ENCODE data around the gene PNPLA2. TPM values are rescaled to one million over a fixed set of nuclear protein-coding genes. Genes with fewer than 3 reads are reported as not detected.

The PNPLA2 gene
- total RNA-seq, 2 experiments from 2014 or later = 202 to 220 TPM

DNA sequence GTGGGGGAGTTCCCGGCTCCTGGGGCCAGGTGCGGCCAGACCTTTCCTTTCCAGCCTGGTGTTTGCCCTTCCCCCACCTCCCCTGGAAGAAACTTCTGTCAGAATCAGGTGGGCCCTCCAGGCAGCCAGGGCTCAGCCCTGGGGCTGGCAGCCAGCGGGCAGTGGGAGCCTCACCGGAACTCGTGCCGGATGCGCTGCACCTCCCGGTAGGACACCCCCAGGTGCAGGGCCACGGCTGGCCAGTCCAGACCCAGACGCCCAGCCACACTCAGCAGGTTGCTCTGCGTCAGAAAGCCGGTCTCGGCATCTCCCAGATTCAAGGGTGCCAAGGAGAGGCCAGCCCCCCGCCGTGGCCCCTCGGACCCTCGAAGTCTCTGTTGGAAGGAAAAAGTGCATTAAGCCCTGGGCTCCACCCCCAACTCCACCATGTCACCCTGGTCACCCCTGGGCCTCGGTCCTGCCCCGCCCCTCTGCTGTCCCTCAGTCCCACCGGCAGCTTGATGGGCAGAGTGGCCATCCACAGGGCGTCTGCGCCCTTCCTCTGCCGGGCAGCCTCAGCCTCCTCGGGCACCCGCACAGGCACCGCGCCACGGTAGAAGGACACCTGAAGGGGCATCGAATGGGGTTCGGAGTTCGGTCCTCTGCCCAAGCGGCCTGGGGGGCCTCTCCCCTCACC lies 18.9 kb upstream of the PNPLA2 start:
- CTCF ChIA-PET = no interaction called here
- TF ChIP-seq, protein P1, sequence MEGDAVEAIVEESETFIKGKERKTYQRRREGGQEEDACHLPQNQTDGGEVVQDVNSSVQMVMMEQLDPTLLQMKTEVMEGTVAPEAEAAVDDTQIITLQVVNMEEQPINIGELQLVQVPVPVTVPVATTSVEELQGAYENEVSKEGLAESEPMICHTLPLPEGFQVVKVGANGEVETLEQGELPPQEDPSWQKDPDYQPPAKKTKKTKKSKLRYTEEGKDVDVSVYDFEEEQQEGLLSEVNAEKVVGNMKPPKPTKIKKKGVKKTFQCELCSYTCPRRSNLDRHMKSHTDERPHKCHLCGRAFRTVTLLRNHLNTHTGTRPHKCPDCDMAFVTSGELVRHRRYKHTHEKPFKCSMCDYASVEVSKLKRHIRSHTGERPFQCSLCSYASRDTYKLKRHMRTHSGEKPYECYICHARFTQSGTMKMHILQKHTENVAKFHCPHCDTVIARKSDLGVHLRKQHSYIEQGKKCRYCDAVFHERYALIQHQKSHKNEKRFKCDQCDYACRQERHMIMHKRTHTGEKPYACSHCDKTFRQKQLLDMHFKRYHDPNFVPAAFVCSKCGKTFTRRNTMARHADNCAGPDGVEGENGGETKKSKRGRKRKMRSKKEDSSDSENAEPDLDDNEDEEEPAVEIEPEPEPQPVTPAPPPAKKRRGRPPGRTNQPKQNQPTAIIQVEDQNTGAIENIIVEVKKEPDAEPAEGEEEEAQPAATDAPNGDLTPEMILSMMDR (IDR thresholded peaks at IDR 0.05) = no peak
- peaks cover 67% of the 10 kb centered on the region for H3K4me1 ChIP-seq (ENCODE audit: insufficient read depth, low read length)

DNA sequence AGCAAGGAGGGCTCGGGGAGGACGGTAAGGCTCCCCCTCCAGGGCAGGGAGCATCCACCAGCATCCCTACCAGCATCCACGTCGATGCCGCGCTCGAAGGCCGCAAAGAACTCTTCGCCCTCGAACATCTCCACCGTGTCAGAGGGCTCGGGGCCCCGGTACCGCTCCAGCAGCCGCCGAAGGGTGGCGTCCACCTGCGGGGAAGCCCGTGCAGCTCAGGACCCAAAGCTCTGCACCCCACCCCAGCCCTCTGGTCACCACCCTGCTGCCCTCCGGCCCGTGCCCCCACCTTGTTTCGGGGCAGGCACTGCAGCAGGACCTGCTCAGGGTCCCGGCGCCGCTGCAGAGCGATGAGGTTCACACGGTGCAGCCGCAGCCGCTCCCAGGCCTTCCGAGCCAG lies 18.2 kb upstream of the PNPLA2 start:
- Mint-ChIP-seq H3K36me3 (ENCODE audit: low read depth) (peaks cover 6% of the 10 kb centered on the region), H3K4me3 (no peak overlapping the region), H3K9me3 (no peaks in the 10 kb centered on the region), H3K27me3 (no peaks in the 10 kb centered on the region), H3K4me1 (ENCODE audit: low read depth) (peaks cover 16% of the 10 kb centered on the region), H3K27ac (no peak overlapping the region)
- DNase-seq = no peak
- ATAC-seq (ENCODE audit: poor library complexity) = no peak
- Histone ChIP-seq H3K9me3 (ENCODE audit: control insufficient read depth in 1 of 2, insufficient read depth in 1 of 2, low read length in 2 of 2) (no peaks in the 10 kb centered on the region), H3K36me3 (ENCODE audit: insufficient read depth, low read length) (peaks cover 29% of the 10 kb centered on the region), H3K4me3 (ENCODE audit: low read length) (no peak overlapping the region), H3K4me1 (ENCODE audit: insufficient read depth, low read length) (peaks cover 64% of the 10 kb centered on the region), H3K27me3 (ENCODE audit: control insufficient read depth in 1 of 2, insufficient read depth in 2 of 2, low read length in 2 of 2) (no peaks in the 10 kb centered on the region), H3K27ac (ENCODE audit: low read depth in 1 of 2, low read length in 2 of 2) (no peak overlapping the region)
- TF ChIP-seq, protein P1 (IDR thresholded peaks at IDR 0.05) = no peak
- ChIA-PET POLR2A (interaction anchor here (0.9 to 1.0 kb wide), 2 partner anchors 9 to 19 kb away, joined by 3 read pairs; partner anchors contain the start of gene RPLP2), CTCF (no interaction called here)
- intact Hi-C loops (cut with DNase I, micrococcal nuclease) = loop anchor here in 1 of 2 experiments (10.0 kb wide), 1 partner anchor 566 kb away; the partner anchor contains the start of genes PSMD13 and SIRT3

More for the DNA sequence above, 18.9 kb upstream of the PNPLA2 start:
- H3K27me3 Mint-ChIP-seq = no peaks in the 10 kb centered on the region
- Histone ChIP-seq H3K27ac (ENCODE audit: low read depth in 1 of 2, low read length in 2 of 2) (no peak overlapping the region), H3K9me3 (ENCODE audit: control insufficient read depth in 1 of 2, insufficient read depth in 1 of 2, low read length in 2 of 2) (no peaks in the 10 kb centered on the region), H3K4me3 (ENCODE audit: low read length) (no peak overlapping the region), H3K27me3 (ENCODE audit: control insufficient read depth in 1 of 2, insufficient read depth in 2 of 2, low read length in 2 of 2) (no peaks in the 10 kb centered on the region), H3K36me3 (ENCODE audit: insufficient read depth, low read length) (peaks cover 29% of the 10 kb centered on the region)
- ATAC-seq (ENCODE audit: poor library complexity) (no peak), DNase-seq (no peak)
- no peak overlapping the region for H3K27ac Mint-ChIP-seq
- H3K4me1 Mint-ChIP-seq (ENCODE audit: low read depth) = peaks cover 16% of the 10 kb centered on the region
- no peak overlapping the region for H3K4me3 Mint-ChIP-seq
- H3K9me3 Mint-ChIP-seq = no peaks in the 10 kb centered on the region
- peaks cover 6% of the 10 kb centered on the region for H3K36me3 Mint-ChIP-seq (ENCODE audit: low read depth)
- intact Hi-C loops (cut with DNase I, micrococcal nuclease) = loop anchor here (5.0 to 10.0 kb wide), 5 partner anchors 52 to 565 kb away; partner anchors contain the start of genes DEAF1 (in 2 of the 2), TALDO1 (in 2 of the 2), TMEM80 (in 2 of the 2) and HRAS (in 1 of the 2)
- POLR2A ChIA-PET = interaction anchor here (1.0 kb wide), 1 partner anchor 10 kb away, joined by 3 read pairs; the partner anchor contains the start of gene RPLP2

DNA sequence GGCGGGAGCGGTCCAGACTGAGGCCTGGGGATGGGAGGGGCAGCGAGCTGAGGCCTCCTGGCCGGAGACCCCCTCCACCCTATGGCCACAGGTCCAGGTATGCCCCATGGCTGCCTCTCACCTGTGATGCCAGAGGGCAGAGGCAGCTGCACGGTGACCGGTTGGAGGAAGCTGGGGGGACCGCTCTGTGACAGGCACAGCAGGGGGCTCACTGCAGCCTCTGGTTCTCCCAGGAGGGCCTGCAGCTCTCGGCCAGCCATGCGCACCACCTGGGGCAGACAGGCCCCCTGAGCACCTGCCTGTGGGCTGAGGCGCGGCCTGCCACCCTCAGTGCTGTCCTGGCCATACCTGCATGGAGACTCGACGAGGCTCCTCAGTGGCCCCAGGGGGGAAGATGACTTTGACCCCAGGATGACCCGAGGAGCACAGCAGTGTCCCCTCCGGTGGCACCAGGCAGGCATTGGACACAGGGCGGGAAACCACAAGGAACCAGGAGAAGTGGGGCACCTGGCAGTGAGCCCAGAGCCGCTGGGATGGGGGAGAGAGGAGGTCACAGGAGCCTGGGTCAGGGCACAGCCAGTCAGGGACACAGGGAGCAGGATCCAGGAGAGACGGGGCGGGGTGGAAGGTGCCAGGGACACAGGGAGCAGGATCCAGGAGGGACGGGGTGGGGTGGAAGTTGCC lies 17.5 kb upstream of the PNPLA2 start:
- TF ChIP-seq, protein P1 (IDR thresholded peaks at IDR 0.05) = no peak
- Histone ChIP-seq H3K9me3 (ENCODE audit: control insufficient read depth in 1 of 2, insufficient read depth in 1 of 2, low read length in 2 of 2) (no peaks in the 10 kb centered on the region), H3K27me3 (ENCODE audit: control insufficient read depth in 1 of 2, insufficient read depth in 2 of 2, low read length in 2 of 2) (no peaks in the 10 kb centered on the region), H3K4me1 (ENCODE audit: insufficient read depth, low read length) (peaks cover 60% of the 10 kb centered on the region), H3K27ac (ENCODE audit: low read depth in 1 of 2, low read length in 2 of 2) (no peak overlapping the region), H3K4me3 (ENCODE audit: low read length) (no peak overlapping the region), H3K36me3 (ENCODE audit: insufficient read depth, low read length) (peaks cover 29% of the 10 kb centered on the region)
- intact Hi-C loops (cut with DNase I, micrococcal nuclease) = loop anchor here in 1 of 2 experiments (10.0 kb wide), 1 partner anchor 566 kb away; the partner anchor contains the start of genes PSMD13 and SIRT3
- H3K4me3 Mint-ChIP-seq = no peak overlapping the region
- H3K36me3 Mint-ChIP-seq (ENCODE audit: low read depth) = peaks cover 2% of the 10 kb centered on the region
- ChIA-PET POLR2A (interaction anchor here (0.9 to 1.0 kb wide), 3 partner anchors 8 to 18 kb away, joined by 3 read pairs; partner anchors contain the start of gene RPLP2), CTCF (no interaction called here)
- no peak for DNase-seq
- no peaks in the 10 kb centered on the region for H3K27me3 Mint-ChIP-seq
- H3K9me3 Mint-ChIP-seq = no peaks in the 10 kb centered on the region
- ATAC-seq (ENCODE audit: poor library complexity) = no peak
- no peak overlapping the region for H3K27ac Mint-ChIP-seq
- H3K4me1 Mint-ChIP-seq (ENCODE audit: low read depth) = peaks cover 12% of the 10 kb centered on the region
